Measurements from ENCODE around the gene CD1D. TPM values are rescaled to one million over a fixed set of nuclear protein-coding genes. Genes with fewer than 3 reads are reported as not detected.
"Not testable (repeated sequence)": the region's sequence is repeated elsewhere in the genome, so short reads cannot be mapped to it uniquely, and the experiment has no call there.

The CD1D gene
- total RNA-seq, 1 experiment from 2014 or later, result 0.07 TPM

- DNase-seq (ENCODE audit: extremely low read depth, low read depth), result not testable (repeated sequence)
Measured at GRCh38 chr1:158175915-158176314, 4.8 kb upstream of the CD1D start.

DNA sequence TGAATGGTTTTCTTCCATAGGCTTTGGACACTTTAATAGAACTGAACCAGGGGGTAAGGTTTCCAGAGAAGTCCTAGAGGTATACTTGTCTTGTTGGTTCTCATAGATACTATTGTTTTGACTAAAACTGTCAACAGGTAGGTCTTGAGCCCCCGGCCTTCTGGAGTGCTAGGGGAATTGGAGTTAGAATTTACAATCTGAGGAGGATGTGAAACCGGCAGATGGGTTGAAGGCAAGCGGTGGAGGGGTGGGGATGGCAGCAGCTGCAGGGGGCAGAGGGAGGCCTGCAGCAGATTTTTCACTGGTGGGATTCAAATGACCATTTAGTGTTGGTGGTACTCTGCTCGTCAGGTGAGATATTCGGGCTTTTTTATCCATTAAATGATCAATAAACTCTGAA, 4.3 kb upstream of the CD1D start:
- DNase-seq (ENCODE audit: extremely low read depth, low read depth), result no peak

GRCh38 chr1:158176849-158177699, 3.6 kb upstream of the CD1D start:
- not testable (repeated sequence) for DNase-seq (ENCODE audit: extremely low read depth, low read depth)

- DNase-seq (ENCODE audit: extremely low read depth, low read depth), result peak; percentile 89
Measured at GRCh38 chr1:158177700-158178450, 2.8 kb upstream of the CD1D start.

DNA sequence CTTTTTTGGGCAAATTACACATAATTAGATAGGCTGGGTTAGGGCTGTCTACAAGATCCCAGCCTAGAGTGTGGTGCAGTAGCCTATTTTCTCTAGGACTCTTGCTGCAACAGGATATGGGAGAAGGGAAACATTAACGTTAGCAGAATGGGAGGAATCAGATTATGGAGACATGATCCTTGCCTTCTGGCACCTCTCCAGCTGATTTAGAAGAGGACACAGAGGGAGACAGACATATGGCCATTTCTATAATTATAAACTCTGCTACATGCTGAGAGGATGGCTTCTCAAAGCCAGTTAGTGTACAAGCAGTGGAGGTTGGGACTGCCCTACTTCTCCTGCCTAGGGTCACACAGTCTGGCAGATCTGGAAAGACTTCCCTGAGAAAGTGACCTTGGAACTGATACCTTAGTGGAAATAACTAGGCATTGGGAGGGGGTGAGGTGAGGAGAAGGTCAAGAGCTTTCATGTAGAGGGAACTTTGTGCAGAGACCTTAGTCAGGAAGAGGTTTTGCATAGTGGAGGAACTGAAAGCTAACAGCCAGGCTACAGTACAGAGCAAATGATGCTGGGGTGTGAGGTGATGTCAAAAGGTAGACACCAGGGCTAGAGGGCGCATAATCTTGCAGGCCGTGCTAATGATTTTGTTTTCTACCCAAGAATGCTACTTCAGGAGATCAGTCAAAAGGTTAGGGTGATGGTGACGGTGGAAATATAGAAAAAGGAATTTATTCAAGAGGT, 1.2 kb upstream of the CD1D start:
- no peak for DNase-seq (ENCODE audit: extremely low read depth, low read depth)

DNA sequence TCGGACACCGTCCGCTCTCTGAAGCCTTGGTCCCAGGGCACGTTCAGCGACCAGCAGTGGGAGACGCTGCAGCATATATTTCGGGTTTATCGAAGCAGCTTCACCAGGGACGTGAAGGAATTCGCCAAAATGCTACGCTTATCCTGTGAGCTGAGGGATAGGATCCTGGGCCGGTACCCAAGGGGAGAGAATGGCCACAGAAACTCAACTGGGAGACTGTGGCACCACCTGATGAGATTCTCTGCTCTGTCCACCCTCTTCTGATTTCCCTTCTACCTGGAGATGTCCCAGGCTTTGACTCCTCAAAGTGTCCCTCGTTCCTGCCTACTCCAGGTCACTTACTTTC, 855 bp downstream of the CD1D start:
- DNase-seq (ENCODE audit: extremely low read depth, low read depth), result no peak

DNA sequence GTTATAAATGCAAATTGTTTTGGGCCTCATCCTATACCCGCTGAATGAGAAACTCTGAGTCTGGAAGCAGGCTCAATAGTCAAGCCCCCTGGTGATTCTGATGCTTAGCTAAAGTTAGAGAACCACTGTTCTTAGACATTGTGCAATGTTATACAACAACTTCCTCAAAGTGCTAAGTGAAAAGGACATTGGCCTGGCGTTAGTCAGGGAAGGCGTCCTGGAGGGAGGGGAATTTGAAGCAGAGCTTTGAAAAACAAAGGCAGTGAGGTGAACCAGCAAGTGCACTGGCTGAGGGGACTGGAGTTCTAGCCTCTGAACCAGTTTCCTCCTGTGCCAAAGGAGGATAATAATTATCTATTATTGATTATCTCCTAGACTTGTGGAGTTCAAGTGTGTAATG, 5.1 kb downstream of the CD1D start:
- DNase-seq (ENCODE audit: extremely low read depth, low read depth), result no peak

- no peak for DNase-seq (ENCODE audit: extremely low read depth, low read depth)
Measured at GRCh38 chr1:158186180-158186579, 5.5 kb downstream of the CD1D start.

DNA sequence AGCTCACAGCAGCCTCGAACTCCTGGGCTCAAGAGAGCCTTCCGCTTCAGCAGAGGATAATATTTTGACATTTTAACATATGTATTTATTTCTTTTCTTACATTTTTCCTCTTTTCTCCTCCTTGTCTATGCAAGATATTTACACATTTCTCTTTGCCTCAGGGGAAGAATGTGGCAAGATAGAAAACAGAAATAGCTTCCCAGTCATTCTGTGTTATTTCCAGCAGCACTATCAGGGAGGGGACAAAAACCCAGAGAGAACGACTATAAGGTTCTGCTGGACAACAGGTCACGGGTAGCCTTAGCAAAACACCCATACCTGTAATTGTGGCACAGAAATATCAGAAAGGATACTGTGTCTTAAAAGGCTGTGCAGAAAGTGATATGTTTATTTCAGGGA, 7.9 kb downstream of the CD1D start:
- no peak for DNase-seq (ENCODE audit: extremely low read depth, low read depth)

- DNase-seq (ENCODE audit: extremely low read depth, low read depth), result no peak
Measured at GRCh38 chr1:158189624-158190023, 8.9 kb downstream of the CD1D start.

DNA sequence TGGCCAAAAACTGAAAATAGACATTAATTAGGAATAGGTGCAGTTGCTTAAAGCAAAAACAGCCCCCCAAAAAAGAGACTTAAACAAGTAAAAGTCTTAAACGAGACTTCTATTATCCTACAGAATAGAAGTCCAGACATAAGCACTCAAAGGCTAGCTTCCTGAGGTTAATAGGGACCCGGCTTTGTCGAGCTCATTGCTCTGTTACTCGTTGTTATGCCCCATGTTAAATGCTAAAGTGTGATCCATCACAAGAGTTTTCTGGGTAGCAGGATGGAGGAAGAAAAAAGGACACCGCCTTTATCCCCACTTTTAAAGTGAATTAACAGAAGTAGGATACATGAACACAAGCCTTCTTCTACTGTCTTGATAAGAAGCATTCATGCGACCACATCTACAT, 10.6 kb downstream of the CD1D start:
- no peak for DNase-seq (ENCODE audit: extremely low read depth, low read depth)

- DNase-seq (ENCODE audit: extremely low read depth, low read depth), result no peak
Measured at GRCh38 chr1:158196461-158196860, 15.8 kb downstream of the CD1D start.

GRCh38 chr1:158199849-158200248, 19.2 kb downstream of the CD1D start:
- DNase-seq (ENCODE audit: extremely low read depth, low read depth), result peak; percentile 23

DNA sequence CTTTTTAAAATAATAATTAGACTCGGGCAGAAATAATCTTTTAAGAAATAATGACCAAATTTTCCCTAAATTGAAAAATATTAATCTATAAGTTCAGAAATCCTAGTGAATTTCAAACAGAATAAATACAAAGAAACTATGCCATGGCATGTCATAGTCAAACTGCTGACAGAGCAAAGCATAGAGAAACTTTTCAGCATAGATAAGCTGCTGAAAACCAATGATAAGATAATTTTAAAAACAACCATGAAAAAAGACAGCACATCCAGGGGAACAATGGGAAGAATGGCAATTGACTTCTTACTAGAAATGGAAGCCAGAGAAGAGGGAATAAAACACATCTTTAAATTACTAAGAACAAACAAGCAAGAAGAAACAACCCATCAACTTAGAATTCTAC, 19.8 kb downstream of the CD1D start:
- no peak for DNase-seq (ENCODE audit: extremely low read depth, low read depth)

DNA sequence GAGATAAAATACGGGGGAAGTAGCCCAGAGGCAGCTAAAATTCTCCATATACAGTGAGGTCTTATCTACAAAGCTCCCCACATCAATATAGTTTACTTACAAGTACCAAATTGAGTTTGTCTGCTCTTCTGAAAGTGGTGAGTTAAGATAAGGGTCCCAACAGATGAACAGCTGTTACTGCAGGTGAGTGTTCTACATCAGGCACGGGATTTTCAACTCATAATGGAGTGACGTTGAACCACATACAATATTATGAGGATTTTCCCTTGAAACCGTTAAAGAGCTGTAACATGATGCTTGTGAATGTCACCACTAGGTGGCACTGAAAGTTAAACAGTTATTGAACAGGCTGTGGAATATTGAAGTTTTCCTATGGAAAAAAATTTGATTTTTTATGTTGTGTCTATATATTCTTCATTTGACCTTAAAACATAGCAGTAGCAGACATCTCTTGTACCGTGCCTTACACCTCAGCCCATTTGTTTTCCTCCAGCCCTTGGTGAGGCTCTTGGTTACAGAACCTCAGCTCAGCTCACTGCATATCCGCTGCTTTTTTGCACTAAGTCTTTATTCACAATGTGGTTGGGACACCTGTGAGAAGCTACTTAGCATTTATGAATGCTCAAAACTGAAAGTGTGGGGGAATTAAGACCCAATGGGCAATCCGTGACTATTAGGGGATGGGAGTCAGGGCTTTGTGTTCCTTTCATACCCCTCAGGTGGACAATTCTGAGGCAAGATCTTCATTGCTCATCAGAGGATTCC, 23.2 kb downstream of the CD1D start:
- DNase-seq (ENCODE audit: extremely low read depth, low read depth), result peak; percentile 68

DNA sequence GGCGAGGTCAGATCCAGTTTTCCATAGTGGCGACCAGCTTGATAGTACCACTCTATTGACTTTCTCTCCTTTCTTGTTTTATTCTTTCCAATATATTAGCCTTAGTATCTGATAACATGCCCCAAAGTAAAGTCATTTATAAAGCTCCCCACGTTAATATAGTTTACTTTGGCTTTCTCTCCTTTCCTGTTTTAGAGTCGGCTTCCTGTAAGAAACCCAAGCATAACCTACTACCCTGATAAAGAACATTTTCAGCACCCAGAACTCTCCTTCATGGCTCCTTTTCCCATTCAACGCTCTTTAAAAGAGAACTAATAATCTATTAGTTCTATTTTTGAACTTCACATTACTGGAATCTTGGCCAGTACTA, 23.7 kb downstream of the CD1D start:
- DNase-seq (ENCODE audit: extremely low read depth, low read depth), result no peak

DNA sequence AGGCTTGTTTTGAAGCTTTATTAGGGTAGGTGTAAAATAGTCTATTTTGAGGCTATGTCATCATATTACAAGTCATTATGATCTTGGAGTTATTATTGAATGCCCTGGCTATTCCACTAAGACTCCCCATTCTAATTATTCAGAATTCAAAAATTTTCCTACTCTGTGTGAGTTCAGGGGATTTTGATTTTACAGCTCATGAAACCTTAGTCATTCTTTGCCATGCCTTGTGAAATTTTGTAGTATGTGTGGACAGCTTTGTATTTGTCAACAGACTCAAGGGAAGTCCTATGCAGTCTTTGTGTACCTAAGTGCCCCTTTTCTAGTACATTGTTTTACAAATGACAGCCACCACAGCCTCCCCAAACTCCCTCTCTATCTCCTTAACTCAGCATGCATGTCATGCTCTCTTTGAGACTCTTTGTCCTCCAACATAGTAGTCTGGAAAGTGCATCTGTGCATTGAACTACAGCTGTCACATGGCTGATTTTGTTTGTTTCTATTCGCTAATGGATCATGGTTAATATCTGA, 28.0 kb downstream of the CD1D start:
- DNase-seq (ENCODE audit: extremely low read depth, low read depth), result no peak

GRCh38 chr1:158212320-158212719, 31.6 kb downstream of the CD1D start:
- no peak for DNase-seq (ENCODE audit: extremely low read depth, low read depth)

GRCh38 chr1:158223445-158223844, 42.8 kb downstream of the CD1D start:
- DNase-seq (ENCODE audit: extremely low read depth, low read depth), result not testable (repeated sequence)

GRCh38 chr1:158227904-158228623, 47.4 kb downstream of the CD1D start:
- no peak for DNase-seq (ENCODE audit: extremely low read depth, low read depth)
